Suprapubic skin (tissue), 3 donors: ENCODE data around the gene MFSD12.

Experiments used
- CTCF ChIP-seq, 2 donors: fragments of 200-600 bp in 1 of 2; fragments of 450-650 bp in 1 of 2; sonication (generic) in 1 of 2; IDR thresholded peaks; one replicate each; pipeline ENCODE4 v1.5.1; 2016 to 2019; ENCODE audit warnings: antibody characterized with exemption in 2 of 2, mild to moderate bottlenecking in 1 of 2, moderate library complexity in 1 of 2
- EP300 ChIP-seq: sonication (generic); formaldehyde crosslinking; IDR thresholded peaks from one replicate; pipeline ENCODE4 v1.6.1; 2017; ENCODE audit warnings: antibody characterized with exemption
- POLR2A ChIP-seq, 2 donors: fragments of 450-650 bp; IDR thresholded peaks; one replicate each; pipeline ENCODE4 v1.6.1; 2017; ENCODE audit warnings: antibody characterized with exemption in 2 of 2, mild to moderate bottlenecking in 2 of 2, moderate library complexity in 2 of 2

DNA sequence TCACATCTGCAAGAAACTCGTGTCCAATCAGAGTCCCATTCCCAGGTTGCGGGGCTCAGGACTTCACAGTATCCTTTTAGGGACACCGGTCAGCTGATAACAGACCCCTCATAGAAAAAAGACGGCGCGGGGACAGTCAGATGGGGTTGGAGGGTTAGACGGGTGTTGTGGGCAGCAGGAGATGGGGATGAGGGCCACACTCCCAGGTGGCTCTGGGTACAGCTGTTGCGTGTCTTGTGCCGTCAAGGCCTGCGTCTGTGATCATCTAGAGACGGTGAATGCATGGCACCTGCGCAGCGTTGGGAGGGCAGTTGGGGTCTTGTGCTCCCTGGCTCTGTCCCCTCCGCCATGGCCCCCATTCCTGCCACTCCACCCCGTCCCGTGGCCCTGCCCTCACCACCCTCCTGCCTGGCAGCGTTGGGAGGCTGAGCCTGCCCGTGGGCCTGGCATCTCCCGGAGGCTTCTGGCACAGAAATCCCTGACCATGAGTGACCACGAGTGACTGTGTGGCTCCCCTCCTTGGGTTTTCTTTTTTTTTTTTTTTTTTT lies 32.4 kb downstream of the MFSD12 start:
- TF ChIP-seq CTCF (IDR thresholded peaks at IDR 0.05) (no peak), EP300 (no peak), POLR2A (IDR thresholded peaks at IDR 0.05) (no peak)
